SK-N-SH treated with all-trans-retinoic acid at 6 μM for 48 hours (cell line): Measurements from ENCODE around the gene TLR7.

ENCODE experiments used
- ARNTL ChIP-seq: fragments of 450-650 bp; formaldehyde crosslinking; IDR thresholded peaks from 2 replicates; pipeline ENCODE4 v1.5.0; 2020; ENCODE audit warnings: low read depth, mild to moderate bottlenecking, moderate library complexity, borderline replicate concordance
- CREB5 ChIP-seq: fragments of 250-450 bp; sonication (Bioruptor Pico); IDR thresholded peaks from 2 replicates; pipeline ENCODE4 v1.5.1; 2020; ENCODE audit warnings: low read depth, mild to moderate bottlenecking, moderate library complexity
- ISL1 ChIP-seq: fragments of 250-450 bp; sonication (Bioruptor Pico); IDR thresholded peaks from 2 replicates; pipeline ENCODE4 v2.1.2; 2022; ENCODE audit warnings: mild to moderate bottlenecking, moderate library complexity
- PATZ1 ChIP-seq: fragments of 250-450 bp; sonication (Bioruptor Pico); IDR thresholded peaks from 2 replicates; pipeline ENCODE4 v1.8.0; 2020; ENCODE audit warnings: mild to moderate bottlenecking, moderate library complexity, borderline replicate concordance
- POU6F1 ChIP-seq: fragments of 250-450 bp; sonication (Bioruptor Pico); IDR thresholded peaks from 2 replicates; pipeline ENCODE4 v1.8.0; 2021; ENCODE audit warnings: low read depth, mild to moderate bottlenecking, moderate library complexity, borderline replicate concordance
- RARB ChIP-seq: fragments of 250-450 bp; sonication (Bioruptor Pico); IDR thresholded peaks from 2 replicates; pipeline ENCODE4 v1.8.0; 2021; ENCODE audit warnings: mild to moderate bottlenecking, moderate library complexity
- TOX ChIP-seq: fragments of 250-450 bp; sonication (Bioruptor Pico); IDR thresholded peaks from 2 replicates; pipeline ENCODE4 v1.8.0; 2021; ENCODE audit warnings: mild to moderate bottlenecking, moderate library complexity, borderline replicate concordance
- TSHZ2 ChIP-seq: fragments of 250-450 bp; sonication (Bioruptor Pico); IDR thresholded peaks from 2 replicates; pipeline ENCODE4 v1.5.0; 2020; ENCODE audit warnings: mild to moderate bottlenecking, moderate library complexity
- ZC3H10 ChIP-seq: fragments of 250-450 bp; sonication (Bioruptor Pico); IDR thresholded peaks from 2 replicates; pipeline ENCODE4 v1.5.1; 2021; ENCODE audit warnings: mild to moderate bottlenecking, moderate library complexity
- ZFP3 ChIP-seq: fragments of 250-450 bp; sonication (Bioruptor Pico); IDR thresholded peaks from 2 replicates; pipeline ENCODE4 v1.5.0; 2020; ENCODE audit warnings: mild to moderate bottlenecking, moderate library complexity
- ZFP30 ChIP-seq: fragments of 450-650 bp; formaldehyde crosslinking; IDR thresholded peaks from 2 replicates; pipeline ENCODE4 v1.5.0; 2022; ENCODE audit warnings: mild to moderate bottlenecking, moderate library complexity
- ZNF565 ChIP-seq: fragments of 450-650 bp; formaldehyde crosslinking; conservative IDR thresholded peaks from 2 replicates; pipeline ENCODE4 v1.5.0; 2020; ENCODE audit warnings: low read depth, mild to moderate bottlenecking, moderate library complexity
- ZNF8 ChIP-seq: fragments of 450-650 bp; formaldehyde crosslinking; IDR thresholded peaks from 2 replicates; pipeline ENCODE4 v1.5.0; 2020; ENCODE audit warnings: mild to moderate bottlenecking, moderate library complexity

GRCh38 chrX:12906046-12906761 is 39.3 kb downstream of the TLR7 start, which contains the start of gene TLR8:
- TF ChIP-seq ZNF8 (CRISPR knock-in tag) (no peak), TSHZ2 (CRISPR knock-in tag) (no peak), RARB (no peak), ZFP30 (CRISPR knock-in tag) (no peak), ISL1 (CRISPR knock-in tag) (no peak), ZFP3 (CRISPR knock-in tag) (no peak), TOX (CRISPR knock-in tag) (no peak), ZNF565 (no peak), POU6F1 (CRISPR knock-in tag) (no peak), PATZ1 (CRISPR knock-in tag) (no peak), ARNTL (CRISPR knock-in tag) (no peak), CREB5 (CRISPR knock-in tag) (no peak), ZC3H10 (CRISPR knock-in tag) (no peak)
